ENCODE data around the gene KLF13. TPM values are rescaled to one million over a fixed set of nuclear protein-coding genes. Genes with fewer than 3 reads are reported as not detected.
A peak's percentile ranks its signal among the peaks of the same experiment; 100 is the strongest.

KLF13 gene
- total and polyA plus RNA-seq, 10 of the 15 experiments (the other 5 are each of a cell fraction or from before 2014, with no cell fraction given), result 20.3 to 109 (median 51.4) TPM

DNA sequence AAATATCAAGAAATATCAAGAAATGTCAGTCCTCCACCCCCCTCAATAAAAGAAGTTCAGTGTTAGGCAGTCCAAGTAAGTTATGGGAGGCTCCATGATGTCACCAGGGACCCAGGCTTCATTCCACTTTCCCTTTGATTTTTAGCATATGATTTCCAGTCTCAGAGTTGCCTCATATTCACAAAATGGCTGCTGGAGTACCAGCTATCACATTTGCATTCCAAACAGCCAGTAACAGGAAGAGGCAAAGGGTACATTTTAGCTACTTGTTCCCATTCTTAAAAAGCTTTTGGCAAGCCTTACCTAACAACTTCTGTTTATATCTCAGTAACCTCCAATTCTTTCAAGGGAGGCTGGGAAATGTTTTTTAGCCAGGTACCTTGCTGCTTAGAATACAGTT is 13.4 kb upstream of the KLF13 start:
- no peak overlapping the region for H3K4me3 ChIP-seq
- H3K27me3 ChIP-seq (replicated peaks in 1 of 2; ENCODE audit: control insufficient read depth in 2 of 2, insufficient read depth in 2 of 2, low read length in 1 of 2), result no peaks in the 10 kb centered on the region; a peak in 1 of 4 replicates
- H3K9ac ChIP-seq (ENCODE audit: control insufficient read depth, insufficient read depth, low read length), result no peak overlapping the region
- BruUV-seq (replicated peaks), result no TSS peak
- no peak overlapping the region for H3K4me2 ChIP-seq (ENCODE audit: control insufficient read depth, insufficient read depth)
- H3K79me2 ChIP-seq (ENCODE audit: control insufficient read depth, insufficient read depth, low read length), result no peaks in the 10 kb centered on the region
- ATAC-seq, result no peak
- ChIA-PET CTCF (interaction anchor here (0.6 to 2.1 kb wide), 4 partner anchors 8 to 371 kb away, joined by 3 to 6 read pairs (median 4); no protein-coding TSS in a partner anchor), RAD21 (ENCODE audit: unreplicated experiment) (no interaction called here), POLR2A (interaction anchor here (1.7 kb wide), 1 partner anchor 11 kb away, joined by 7 read pairs; no protein-coding TSS in a partner anchor), SMC1A (ENCODE audit: uncharacterized antibody, unreplicated experiment) (interaction anchor here (1.1 to 1.5 kb wide), 3 partner anchors 21 to 176 kb away, joined by 3 read pairs; no protein-coding TSS in a partner anchor)
- H3K27ac ChIP-seq (ENCODE audit: control insufficient read depth, insufficient read depth), result no peak overlapping the region
- FAIRE-seq, result no peak
- intact Hi-C loops (cut with micrococcal nuclease; ENCODE audit: unreplicated experiment), result no loop called here
- TF ChIP-seq CREB1 (IDR thresholded peaks at IDR 0.05; ENCODE audit: low read depth) (no peak), SMARCA5 (IDR thresholded peaks at IDR 0.05) (peak; percentile 51; the same call in 1 of the 2 replicates)
- H3K36me3 ChIP-seq (ENCODE audit: control insufficient read depth in 2 of 2, insufficient read depth in 2 of 2, low read length in 1 of 2), result no peaks in the 10 kb centered on the region
- peaks cover 3% of the 10 kb centered on the region; the same call in 1 of the 3 replicates for H3K9me3 ChIP-seq (replicated peaks; ENCODE audit: control insufficient read depth, insufficient read depth, low read length)
- no peaks in the 10 kb centered on the region for H4K20me1 ChIP-seq (ENCODE audit: control insufficient read depth, insufficient read depth)
- peaks cover 7% of the 10 kb centered on the region for H3K4me1 ChIP-seq (ENCODE audit: control insufficient read depth, insufficient read depth, low read length)
- no peak overlapping the region for H2AFZ ChIP-seq (ENCODE audit: control insufficient read depth, low read depth, low read length)
- in situ Hi-C loops (cut with MboI), result no loop called here
- no peak for DNase-seq (ENCODE audit: low read depth, low spot score)

DNA sequence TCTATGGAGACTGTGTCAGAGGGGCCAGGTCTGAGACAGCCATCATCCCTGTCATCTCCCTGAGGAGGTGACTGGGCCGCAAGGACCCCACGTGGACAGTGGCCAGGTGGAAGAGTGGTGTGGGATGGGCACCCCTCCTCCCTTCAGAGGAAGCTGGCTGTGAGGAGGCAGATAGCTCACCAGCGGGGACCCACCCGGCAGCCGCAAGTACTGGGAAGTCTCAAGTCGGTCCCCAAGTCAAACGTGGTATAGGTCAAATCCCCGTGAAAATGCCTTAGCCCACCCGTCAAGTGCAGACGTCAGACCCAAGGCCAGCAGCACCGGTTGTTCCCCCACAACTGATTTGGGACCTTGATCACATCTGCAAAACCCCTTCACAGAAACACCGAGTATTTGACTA is 12.3 kb upstream of the KLF13 start:
- Histone ChIP-seq H3K79me2 (ENCODE audit: control insufficient read depth, insufficient read depth, low read length) (no peaks in the 10 kb centered on the region), H2AFZ (ENCODE audit: control insufficient read depth, low read depth, low read length) (no peak overlapping the region), H3K4me3 (no peak overlapping the region), H3K4me2 (ENCODE audit: control insufficient read depth, insufficient read depth) (no peak overlapping the region), H3K27ac (ENCODE audit: control insufficient read depth, insufficient read depth) (no peak overlapping the region), H3K4me1 (ENCODE audit: control insufficient read depth, insufficient read depth, low read length) (no peaks in the 10 kb centered on the region), H3K9ac (ENCODE audit: control insufficient read depth, insufficient read depth, low read length) (no peak overlapping the region), H4K20me1 (ENCODE audit: control insufficient read depth, insufficient read depth) (no peaks in the 10 kb centered on the region), H3K9me3 (replicated peaks; ENCODE audit: control insufficient read depth, insufficient read depth, low read length) (peaks cover 3% of the 10 kb centered on the region; the same call in 1 of the 3 replicates), H3K36me3 (ENCODE audit: control insufficient read depth in 2 of 2, insufficient read depth in 2 of 2, low read length in 1 of 2) (no peaks in the 10 kb centered on the region), H3K27me3 (replicated peaks in 1 of 2; ENCODE audit: control insufficient read depth in 2 of 2, insufficient read depth in 2 of 2, low read length in 1 of 2) (no peaks in the 10 kb centered on the region; a peak in 1 of 4 replicates)
- POLR2A ChIA-PET, result interaction anchor here (1.7 kb wide), 1 partner anchor 9 kb away, joined by 7 read pairs; no protein-coding TSS in a partner anchor
- in situ Hi-C loops (cut with MboI) (no loop called here), intact Hi-C loops (cut with micrococcal nuclease; ENCODE audit: unreplicated experiment) (no loop called here)
- FAIRE-seq, result no peak
- no TSS peak for BruUV-seq (replicated peaks)
- 65% methylated on average over 12 of the region's 12 CpGs for WGBS (ENCODE audit: insufficient coverage, insufficient replicate concordance, low lambda C conversion rate, missing lambda C conversion rate)
- RAD21 ChIA-PET (ENCODE audit: unreplicated experiment), result no interaction called here
- ATAC-seq, result no peak
- DNase-seq (ENCODE audit: low read depth, low spot score), result no peak
- CTCF ChIA-PET, result interaction anchor here (0.7 to 1.7 kb wide), 3 partner anchors 9 to 26 kb away, joined by 3 to 5 read pairs (median 3); no protein-coding TSS in a partner anchor
- SMC1A ChIA-PET (ENCODE audit: uncharacterized antibody, unreplicated experiment), result interaction anchor here (0.5 to 1.3 kb wide), 2 partner anchors 11 to 22 kb away, joined by 3 to 5 read pairs; no protein-coding TSS in a partner anchor
- TF ChIP-seq MYC (IDR thresholded peaks at IDR 0.05; ENCODE audit: insufficient read depth, insufficient read length, insufficient replicate concordance, low read length, severe bottlenecking) (no peak), HDAC6 (IDR thresholded peaks at IDR 0.05; ENCODE audit: unreplicated experiment) (no peak), ESRRA (IDR thresholded peaks at IDR 0.05; ENCODE audit: low read length) (no peak), CREM (IDR thresholded peaks at IDR 0.05; ENCODE audit: low read depth) (no peak), SUPT20H (IDR thresholded peaks at IDR 0.05; ENCODE audit: borderline replicate concordance, control insufficient read depth, low read depth, low read length) (no peak), SMARCA5 (IDR thresholded peaks at IDR 0.05) (no peak), YY1 (IDR thresholded peaks at IDR 0.05; ENCODE audit: low read depth, low read length) (no peak), GABPA (IDR thresholded peaks at IDR 0.05; ENCODE audit: low read depth) (no peak), NFXL1 (IDR thresholded peaks at IDR 0.05; ENCODE audit: borderline replicate concordance) (no peak), FOXK2 (IDR thresholded peaks at IDR 0.05) (no peak)
- TF ChIP-seq, protein P1, sequence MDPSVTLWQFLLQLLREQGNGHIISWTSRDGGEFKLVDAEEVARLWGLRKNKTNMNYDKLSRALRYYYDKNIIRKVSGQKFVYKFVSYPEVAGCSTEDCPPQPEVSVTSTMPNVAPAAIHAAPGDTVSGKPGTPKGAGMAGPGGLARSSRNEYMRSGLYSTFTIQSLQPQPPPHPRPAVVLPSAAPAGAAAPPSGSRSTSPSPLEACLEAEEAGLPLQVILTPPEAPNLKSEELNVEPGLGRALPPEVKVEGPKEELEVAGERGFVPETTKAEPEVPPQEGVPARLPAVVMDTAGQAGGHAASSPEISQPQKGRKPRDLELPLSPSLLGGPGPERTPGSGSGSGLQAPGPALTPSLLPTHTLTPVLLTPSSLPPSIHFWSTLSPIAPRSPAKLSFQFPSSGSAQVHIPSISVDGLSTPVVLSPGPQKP (IDR thresholded peaks at IDR 0.05; ENCODE audit: low read depth, low read length), result no peak
- TF ChIP-seq, protein P2, sequence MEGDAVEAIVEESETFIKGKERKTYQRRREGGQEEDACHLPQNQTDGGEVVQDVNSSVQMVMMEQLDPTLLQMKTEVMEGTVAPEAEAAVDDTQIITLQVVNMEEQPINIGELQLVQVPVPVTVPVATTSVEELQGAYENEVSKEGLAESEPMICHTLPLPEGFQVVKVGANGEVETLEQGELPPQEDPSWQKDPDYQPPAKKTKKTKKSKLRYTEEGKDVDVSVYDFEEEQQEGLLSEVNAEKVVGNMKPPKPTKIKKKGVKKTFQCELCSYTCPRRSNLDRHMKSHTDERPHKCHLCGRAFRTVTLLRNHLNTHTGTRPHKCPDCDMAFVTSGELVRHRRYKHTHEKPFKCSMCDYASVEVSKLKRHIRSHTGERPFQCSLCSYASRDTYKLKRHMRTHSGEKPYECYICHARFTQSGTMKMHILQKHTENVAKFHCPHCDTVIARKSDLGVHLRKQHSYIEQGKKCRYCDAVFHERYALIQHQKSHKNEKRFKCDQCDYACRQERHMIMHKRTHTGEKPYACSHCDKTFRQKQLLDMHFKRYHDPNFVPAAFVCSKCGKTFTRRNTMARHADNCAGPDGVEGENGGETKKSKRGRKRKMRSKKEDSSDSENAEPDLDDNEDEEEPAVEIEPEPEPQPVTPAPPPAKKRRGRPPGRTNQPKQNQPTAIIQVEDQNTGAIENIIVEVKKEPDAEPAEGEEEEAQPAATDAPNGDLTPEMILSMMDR (IDR thresholded peaks at IDR 0.05 in 2 of 3, conservative IDR thresholded peaks at IDR 0.05 in 1 of 3; ENCODE audit: control insufficient read depth in 2 of 3, extremely low read depth in 1 of 3, insufficient read depth in 1 of 3, low read depth in 3 of 3, low read length in 3 of 3), result no peak
- TF ChIP-seq, protein P3, sequence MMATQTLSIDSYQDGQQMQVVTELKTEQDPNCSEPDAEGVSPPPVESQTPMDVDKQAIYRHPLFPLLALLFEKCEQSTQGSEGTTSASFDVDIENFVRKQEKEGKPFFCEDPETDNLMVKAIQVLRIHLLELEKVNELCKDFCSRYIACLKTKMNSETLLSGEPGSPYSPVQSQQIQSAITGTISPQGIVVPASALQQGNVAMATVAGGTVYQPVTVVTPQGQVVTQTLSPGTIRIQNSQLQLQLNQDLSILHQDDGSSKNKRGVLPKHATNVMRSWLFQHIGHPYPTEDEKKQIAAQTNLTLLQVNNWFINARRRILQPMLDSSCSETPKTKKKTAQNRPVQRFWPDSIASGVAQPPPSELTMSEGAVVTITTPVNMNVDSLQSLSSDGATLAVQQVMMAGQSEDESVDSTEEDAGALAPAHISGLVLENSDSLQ (IDR thresholded peaks at IDR 0.05), result no peak
